HepG2 (cell line): ENCODE measurements around the gene KRTAP10-6. TPM values are rescaled to one million over a fixed set of nuclear protein-coding genes. Genes with fewer than 3 reads are reported as not detected.

ENCODE experiments used
- ATAC-seq: fragments of 200-7000 bp; cut with Tn5 transposase; 3 replicates; pipeline ENCODE4 v1.9.1; 2020; ENCODE audit warnings: mild to moderate bottlenecking, moderate library complexity
- BruUV-seq: library from RNA; stranded (reverse); fragments of 400-500 nt; replicated peaks from 2 replicates; lab custom pipeline; 2021; lab: Mats Ljungman, UMichigan
- CTCF ChIA-PET: fragments of 300-600 bp; formaldehyde crosslinking; extraction: SDS; loops from one replicate; lab custom pipeline; 2021; ENCODE audit warnings: low total read pairs, inconsistent platforms, low intra/inter-chr PET ratio; lab: Yijun Ruan, JAX
- POLR2A ChIA-PET: fragments of 350-600 bp; sonication (Branson Sonifier 250); formaldehyde crosslinking; loops from one replicate; lab custom pipeline; 2020; ENCODE audit warnings: antibody characterized with exemption, inconsistent platforms; lab: Yijun Ruan, JAX
- DNase-seq: peaks from one replicate; pipeline ENCODE4 v3.0.0-alpha.2; 2015; ENCODE audit warnings: low spot score
- FAIRE-seq: peaks from 3 replicates; lab custom pipeline; 2011; peaks lifted over from hg19 to GRCh38; lab: Jason Lieb, UNC
- H2AFZ ChIP-seq: one replicate; pipeline ENCODE4 v1.6.1; 2011; ENCODE audit warnings: low read length, inconsistent platforms
- H3K27ac ChIP-seq: fragments of 300-600 bp; 3 replicates; pipeline ENCODE4 v1.8.0; 2011; ENCODE audit warnings: mixed run types, mild to moderate bottlenecking, mixed read lengths, low read length, inconsistent platforms; ENCODE audit not compliant: insufficient read depth; ENCODE audit errors: extremely low read length
- H3K27me3 ChIP-seq, 2 experiments: fragments of 200-600 bp in 1 of 2; 2 replicates in 1 of 2; 3 replicates in 1 of 2; pipeline versions ENCODE4 v1.6.0 to v1.8.0; 2011; ENCODE audit warnings: low read length in 2 of 2, mild to moderate bottlenecking in 2 of 2, moderate library complexity in 2 of 2, inconsistent platforms in 1 of 2; ENCODE audit not compliant: insufficient read depth in 2 of 2, control insufficient read depth in 1 of 2
- H3K36me3 ChIP-seq, 2 experiments: fragments of 200-600 bp in 1 of 2; replicated peaks in 1 of 2; 2 replicates in 1 of 2; 3 replicates in 1 of 2; pipeline versions ENCODE4 v1.5.1 to v1.8.0; 2011; ENCODE audit warnings: low read length in 2 of 2, inconsistent platforms in 1 of 2; ENCODE audit not compliant: insufficient read depth in 2 of 2, control insufficient read depth in 1 of 2
- H3K4me1 ChIP-seq: 2 replicates; pipeline ENCODE4 v1.5.1; 2012; ENCODE audit warnings: low read length, inconsistent platforms; ENCODE audit not compliant: insufficient read depth
- H3K4me2 ChIP-seq: 2 replicates; pipeline ENCODE4 v1.6.0; 2011; ENCODE audit warnings: low read depth, low read length, inconsistent platforms
- H3K4me3 ChIP-seq, 3 experiments: fragments of 200-600 bp in 1 of 3; sonication (generic), shearing (Covaris generic) in 1 of 3; replicated peaks in 1 of 3; 2 replicates each; pipeline ENCODE4 v1.5.1; 2011 to 2016; ENCODE audit warnings: low read length in 3 of 3, inconsistent platforms in 2 of 3, low read depth in 2 of 3, mild to moderate bottlenecking in 2 of 3, control low read depth in 1 of 3, mixed read lengths in 1 of 3; ENCODE audit not compliant: insufficient read depth in 1 of 3
- H3K79me2 ChIP-seq: one replicate; pipeline ENCODE4 v1.6.1; 2011; ENCODE audit warnings: low read length, inconsistent platforms; ENCODE audit not compliant: insufficient read depth
- H3K9ac ChIP-seq: 2 replicates; pipeline ENCODE4 v1.6.0; 2011; ENCODE audit warnings: mild to moderate bottlenecking, low read depth, low read length, inconsistent platforms; ENCODE audit not compliant: insufficient read depth
- H3K9me3 ChIP-seq: 2 replicates; pipeline ENCODE4 v1.5.1; 2012; ENCODE audit warnings: mild to moderate bottlenecking, low read length
- H4K20me1 ChIP-seq: 2 replicates; pipeline ENCODE4 v1.6.0; 2011; ENCODE audit warnings: inconsistent platforms, mild to moderate bottlenecking, low read length, moderate library complexity; ENCODE audit not compliant: insufficient read depth
- FOSL2 ChIP-seq: sonication (generic); formaldehyde crosslinking; IDR thresholded peaks from 2 replicates; pipeline ENCODE4 v1.4.0; 2020; ENCODE audit warnings: missing genetic modification reagents
- MXD3 ChIP-seq: IDR thresholded peaks from 2 replicates; pipeline ENCODE4 v1.6.1; 2016; ENCODE audit warnings: mild to moderate bottlenecking, missing biosample characterization, missing genetic modification reagents
- RAD51 ChIP-seq: fragments of 450-650 bp; IDR thresholded peaks from 2 replicates; pipeline ENCODE4 v1.6.1; 2016; ENCODE audit warnings: borderline replicate concordance
- SOX6 ChIP-seq, 2 experiments: fragments of 450-650 bp in 1 of 2; sonication (generic) in 1 of 2; formaldehyde crosslinking in 1 of 2; IDR thresholded peaks; 2 replicates each; pipeline versions ENCODE4 v1.4.0 to v1.6.1; 2017 to 2020; ENCODE audit warnings: antibody characterized with exemption in 1 of 2, mild to moderate bottlenecking in 1 of 2, missing genetic modification reagents in 1 of 2
- WIZ ChIP-seq: sonication (generic); formaldehyde crosslinking; IDR thresholded peaks from 2 replicates; pipeline ENCODE4 v1.5.1; 2020; ENCODE audit warnings: mild to moderate bottlenecking, missing genetic modification reagents
- ZC3H4 ChIP-seq: sonication (generic); formaldehyde crosslinking; IDR thresholded peaks from 2 replicates; pipeline ENCODE4 v1.4.0; 2020; ENCODE audit warnings: missing genetic modification reagents, borderline replicate concordance
- ZFP36L2 ChIP-seq: sonication (generic); formaldehyde crosslinking; IDR thresholded peaks from 2 replicates; pipeline ENCODE4 v1.4.0; 2020; ENCODE audit warnings: missing genetic modification reagents
- ZNF10 ChIP-seq: sonication (generic); formaldehyde crosslinking; IDR thresholded peaks from 2 replicates; pipeline ENCODE4 v1.4.0; 2020; ENCODE audit warnings: mild to moderate bottlenecking, low read depth, missing genetic modification reagents, borderline replicate concordance
- ZNF766 ChIP-seq: sonication (generic); formaldehyde crosslinking; IDR thresholded peaks from 2 replicates; pipeline ENCODE4 v1.5.0; 2020; ENCODE audit warnings: missing genetic modification reagents, borderline replicate concordance
- WGBS: methylation state at CpG from one replicate; pipeline ENCODE4 v1.1.6; 2017; ENCODE audit warnings: low lambda C conversion rate; 5-methylcytosine and 5-hydroxymethylcytosine counted together
- in situ Hi-C: cut with HindIII; loops from 2 replicates; pipeline ENCODE4 v1.10.0; 2017; ENCODE audit warnings: low pct_unique_long_range_greater_than_20kb; ENCODE audit not compliant: extremely low pct_ligation_motif_present
- intact Hi-C: fragments of 100-400 bp; cut with micrococcal nuclease; formaldehyde crosslinking; loops from one replicate; pipeline ENCODE4 v1.10.0; 2022; ENCODE audit not compliant: unreplicated experiment
- polyA plus RNA-seq, 8 experiments: library from polyadenylated mRNA; depleted of rRNA in 3 of 8; stranded (reverse) in 7 of 8; unstranded in 1 of 8; fragments of >200 nt; fragmentation: Illumina TruSeq in 4 of 8; extraction: Trizol in 4 of 8; gene quantifications; 2 replicates each; pipeline versions ENCODE4 v1.2.1 to v1.2.3, GENCODE V29; 2011 to 2016; ENCODE audit warnings: low read depth in 4 of 8, missing spikeins in 1 of 8, mixed read lengths in 1 of 8; ENCODE audit not compliant: insufficient read depth in 1 of 8
- total RNA-seq, 5 experiments: library from RNA; depleted of rRNA; stranded (reverse); fragments of >200 nt; fragmentation: Illumina TruSeq; extraction: Trizol; gene quantifications; 2 replicates each; pipeline ENCODE4 v1.2.3, GENCODE V29; 2016; ENCODE audit warnings: low read depth in 1 of 5

KRTAP10-6 gene
- total and polyA plus RNA-seq, 2 of the 13 experiments (the other 11 are each of a cell fraction or from before 2014, with no cell fraction given) = not detected

GRCh38 chr21:44585892-44586291 is 6.4 kb downstream of the KRTAP10-6 start (continued):
- TF ChIP-seq ZNF766 (CRISPR knock-in tag) = no peak
- TF ChIP-seq MXD3 (CRISPR knock-in tag) = no peak

- POLR2A ChIA-PET = no interaction called here
- no peak for FAIRE-seq
These were observed 8.5 kb downstream of the KRTAP10-6 start for GRCh38 chr21:44583800-44584147.

GRCh38 chr21:44583089-44583799 is 9.1 kb downstream of the KRTAP10-6 start:
- Histone ChIP-seq H3K79me2 (no peaks in the 10 kb centered on the region), H3K4me3 (no peak overlapping the region), H2AFZ (no peak overlapping the region), H3K9ac (no peak overlapping the region), H3K4me2 (no peak overlapping the region), H3K27me3 (peaks cover 0 to 9% of the 10 kb centered on the region in 2 experiments; a peak in 1 of 5 replicates), H3K27ac (no peak overlapping the region), H4K20me1 (no peaks in the 10 kb centered on the region), H3K4me1 (no peaks in the 10 kb centered on the region), H3K9me3 (peaks cover 8% of the 10 kb centered on the region; the same call in 1 of the 2 replicates), H3K36me3 (no peaks in the 10 kb centered on the region)
- CTCF ChIA-PET = no interaction called here
- no peak for FAIRE-seq
- no peak for DNase-seq
- POLR2A ChIA-PET = no interaction called here
- WGBS = 15% methylated on average over 11 of the region's 11 CpGs
- in situ Hi-C loops = no loop called here
- TF ChIP-seq ZFP36L2 (CRISPR knock-in tag) (no peak), SOX6 (IDR thresholded peaks at IDR 0.05) (no peak), SOX6 (CRISPR knock-in tag; IDR thresholded peaks at IDR 0.05) (no peak), RAD51 (no peak), WIZ (CRISPR knock-in tag) (no peak), ZC3H4 (no peak)
- no TSS peak for BruUV-seq
- intact Hi-C loops = no loop called here
- no peak for ATAC-seq

More at GRCh38 chr21:44583800-44584147, 8.5 kb downstream of the KRTAP10-6 start:
- CTCF ChIA-PET = no interaction called here
- no peak for ATAC-seq
- Histone ChIP-seq H3K4me2 (no peak overlapping the region), H2AFZ (no peak overlapping the region), H3K27me3 (peaks cover 0 to 9% of the 10 kb centered on the region in 2 experiments; a peak in 1 of 5 replicates), H3K9me3 (peaks cover 8% of the 10 kb centered on the region; the same call in 1 of the 2 replicates), H3K9ac (no peak overlapping the region), H4K20me1 (no peaks in the 10 kb centered on the region), H3K4me3 (no peak overlapping the region), H3K4me1 (no peaks in the 10 kb centered on the region), H3K36me3 (no peaks in the 10 kb centered on the region), H3K27ac (no peak overlapping the region), H3K79me2 (no peaks in the 10 kb centered on the region)
- no peak for DNase-seq
- intact Hi-C loops (no loop called here), in situ Hi-C loops (no loop called here)
- TF ChIP-seq ZNF10 (CRISPR knock-in tag) (no peak), FOSL2 (CRISPR knock-in tag) (0 out of 2 replicates have a peak, but pooled peaks have one; percentile 6)
- 20% methylated on average over 6 of the region's 6 CpGs for WGBS
- BruUV-seq = no TSS peak
